Stimulated activated CD4-positive, alpha-beta T cell treated with anti-CD3 and anti-CD28 coated beads, Interleukin-2, amount 100 ng/mL, for 4 hours (primary cell): ENCODE data around the gene RPL13.

Experiments
- DNase-seq: peaks from one replicate; pipeline ENCODE4 v3.0.0-alpha.2; 2020; ENCODE audit warnings: low read depth

RPL13 gene

GRCh38 chr16:89545044-89545830, 15.2 kb upstream of the RPL13 start:
- no peak for DNase-seq

- no peak for DNase-seq
Measured at GRCh38 chr16:89545831-89546574, 14.5 kb upstream of the RPL13 start.

GRCh38 chr16:89546781-89547180, 13.7 kb upstream of the RPL13 start:
- DNase-seq: no peak

GRCh38 chr16:89547291-89547690, 13.2 kb upstream of the RPL13 start:
- no peak for DNase-seq

- no peak for DNase-seq
Measured at GRCh38 chr16:89547860-89548259, 12.6 kb upstream of the RPL13 start.

GRCh38 chr16:89548344-89549006, 12.0 kb upstream of the RPL13 start:
- DNase-seq: no peak

GRCh38 chr16:89549007-89549700, 11.3 kb upstream of the RPL13 start:
- no peak for DNase-seq

GRCh38 chr16:89550421-89551007, 10.0 kb upstream of the RPL13 start:
- no peak for DNase-seq

- DNase-seq: no peak
Measured at GRCh38 chr16:89552329-89552728, 8.2 kb upstream of the RPL13 start.

- no peak for DNase-seq
Measured at GRCh38 chr16:89552913-89553312, 7.6 kb upstream of the RPL13 start.

- no peak for DNase-seq
Measured at GRCh38 chr16:89553733-89554132, 6.7 kb upstream of the RPL13 start.

- DNase-seq: no peak
Measured at GRCh38 chr16:89554343-89554742, 6.1 kb upstream of the RPL13 start.

- no peak for DNase-seq
Measured at GRCh38 chr16:89555265-89555664, 5.2 kb upstream of the RPL13 start.

GRCh38 chr16:89555780-89556179, 4.7 kb upstream of the RPL13 start:
- DNase-seq: no peak

- DNase-seq: peak; percentile 67
Measured at GRCh38 chr16:89556750-89557689, 3.5 kb upstream of the RPL13 start.

GRCh38 chr16:89557690-89558490, 2.6 kb upstream of the RPL13 start:
- DNase-seq: no peak

- DNase-seq: no peak
Measured at GRCh38 chr16:89561142-89561883, 831 bp downstream of the RPL13 start.

- DNase-seq: no peak
Measured at GRCh38 chr16:89561884-89562599, 1.6 kb downstream of the RPL13 start.

- DNase-seq: no peak
Measured at GRCh38 chr16:89562939-89563338, 2.5 kb downstream of the RPL13 start.
